GM18502 (cell line): Measurements from ENCODE around the gene ZDHHC13.

Source experiments
- ATAC-seq: cut with Tn5 transposase; IDR thresholded peaks from one replicate; pipeline ENCODE4 v1.9.1; 2021; ENCODE audit warnings: mild to moderate bottlenecking; ENCODE audit not compliant: unreplicated experiment, poor library complexity

Gene ZDHHC13

GRCh38 chr11:19200410-19201201, 83.6 kb downstream of the ZDHHC13 start:
- ATAC-seq = no peak

- no peak for ATAC-seq
Measured at GRCh38 chr11:19201737-19202605, 85.0 kb downstream of the ZDHHC13 start, which contains the start of gene CSRP3. TSS of gene CSRP3 (minus strand) at chr11:19201983. CDS start at chr11:19192448, 9,535 bp downstream.

GRCh38 chr11:19204836-19205235, 87.9 kb downstream of the ZDHHC13 start:
- no peak for ATAC-seq

GRCh38 chr11:19208181-19208580, 91.2 kb downstream of the ZDHHC13 start:
- ATAC-seq = no peak

GRCh38 chr11:19208959-19209546, 92.1 kb downstream of the ZDHHC13 start:
- ATAC-seq = no peak

- no peak for ATAC-seq
Measured at GRCh38 chr11:19209617-19210370, 92.8 kb downstream of the ZDHHC13 start.

GRCh38 chr11:19216021-19216420, 99.1 kb downstream of the ZDHHC13 start:
- ATAC-seq = no peak

GRCh38 chr11:19216709-19217374, 99.9 kb downstream of the ZDHHC13 start:
- no peak for ATAC-seq

- no peak for ATAC-seq
Measured at GRCh38 chr11:19218216-19218615, 101.2 kb downstream of the ZDHHC13 start.

GRCh38 chr11:19218786-19219460, 102.0 kb downstream of the ZDHHC13 start:
- ATAC-seq = no peak

- ATAC-seq = no peak
Measured at GRCh38 chr11:19220903-19221724, 104.1 kb downstream of the ZDHHC13 start.

- no peak for ATAC-seq
Measured at GRCh38 chr11:19225123-19225522, 108.2 kb downstream of the ZDHHC13 start.

- no peak for ATAC-seq
Measured at GRCh38 chr11:19225581-19225980, 108.6 kb downstream of the ZDHHC13 start.
